Measurements from ENCODE around the gene FCHSD2.

- TF ChIP-seq EZH2 (IDR thresholded peaks at IDR 0.05; ENCODE audit: borderline replicate concordance, low read depth, low read length, severe bottlenecking) (no peak), POLR2AphosphoS5 (IDR thresholded peaks at IDR 0.05; ENCODE audit: insufficient read depth, low read depth, low read length) (no peak), POLR2A (IDR thresholded peaks at IDR 0.05; ENCODE audit: low read depth, low read length) (no peak), CTCF (IDR thresholded peaks at IDR 0.05; ENCODE audit: extremely low read depth in 1 of 2, insufficient read depth in 1 of 2, low read depth in 1 of 2, low read length in 2 of 2) (no peak), JUN (IDR thresholded peaks at IDR 0.05; ENCODE audit: borderline replicate concordance, insufficient read depth, insufficient read length, low read depth) (no peak), GATA2 (IDR thresholded peaks at IDR 0.05; ENCODE audit: insufficient read depth, insufficient read length, low read depth, low read length) (no peak), MAX (IDR thresholded peaks at IDR 0.05; ENCODE audit: insufficient read depth, insufficient read length) (no peak)
These were observed 201.7 kb downstream of the FCHSD2 start for GRCh38 chr11:72940417-72940816.

Data from endothelial cell of umbilical vein (primary cell).